NT2/D1 (cell line): ENCODE results near the gene PDHA1.

Source experiments
- YY1 ChIP-seq: IDR thresholded peaks from 2 replicates; pipeline ENCODE4 v1.6.1; 2011; ENCODE audit not compliant: insufficient read length, insufficient read depth
- ZNF274 ChIP-seq: IDR thresholded peaks from 2 replicates; pipeline ENCODE4 v1.6.1; 2011; ENCODE audit warnings: mild to moderate bottlenecking, low read depth, low read length

DNA sequence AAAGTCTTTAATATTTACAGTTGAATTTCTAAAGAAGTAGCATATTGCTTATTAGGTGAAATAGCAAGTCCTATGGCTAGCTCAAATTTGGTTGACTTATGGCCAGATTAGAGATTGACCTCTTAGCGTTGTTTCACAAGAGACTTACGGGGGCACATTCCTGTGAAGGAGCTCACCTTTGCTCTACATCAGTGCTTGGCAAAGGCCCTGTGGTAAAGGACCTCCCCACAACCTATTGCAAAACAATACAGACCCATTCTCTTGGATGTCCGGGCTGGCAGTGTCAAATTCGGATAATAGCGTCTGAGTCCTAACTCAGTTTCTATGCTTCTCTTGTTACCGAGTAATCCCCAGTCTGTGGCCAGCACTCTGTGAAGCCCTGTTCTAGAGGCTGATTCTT, 10.9 kb downstream of the PDHA1 start:
- no peak for TF ChIP-seq YY1
- no peak for TF ChIP-seq ZNF274
